K562 (cell line): ENCODE data around the gene EPHA2. TPM values are rescaled to one million over a fixed set of nuclear protein-coding genes. Genes with fewer than 3 reads are reported as not detected.

ENCODE experiments used
- ATAC-seq: fragments of 200-7000 bp; cut with Tn5 transposase; 3 replicates; pipeline ENCODE4 v1.9.1; 2020; ENCODE audit warnings: moderate library complexity
- BruUV-seq: library from RNA; stranded (reverse); fragments of 400-500 nt; replicated peaks from 2 replicates; lab custom pipeline; 2021; lab: Mats Ljungman, UMichigan
- CTCF ChIA-PET: fragments of 300-600 bp; formaldehyde crosslinking; extraction: SDS; loops from one replicate; lab custom pipeline; 2021; ENCODE audit warnings: low intra/inter-chr PET ratio; lab: Yijun Ruan, JAX
- POLR2A ChIA-PET: fragments of 300-600, 350-650 bp; sonication (Branson Sonifier 250); formaldehyde crosslinking; extraction: SDS; loops from one replicate; lab custom pipeline; 2021; ENCODE audit warnings: antibody characterized with exemption, inconsistent platforms; lab: Yijun Ruan, JAX
- DNase-seq, 4 experiments: peaks; one replicate each; pipeline versions ENCODE4 v3.0.0 to v3.0.0-alpha.2; 2011 to 2018; ENCODE audit warnings: low spot score in 3 of 4, mixed read lengths in 3 of 4; ENCODE audit errors: extremely low read depth in 1 of 4
- FAIRE-seq: peaks from 2 replicates; lab custom pipeline; 2011; peaks lifted over from hg19 to GRCh38; lab: Jason Lieb, UNC
- H2AFZ ChIP-seq: 2 replicates; pipeline ENCODE4 v1.6.0; 2011; ENCODE audit warnings: low read depth, low read length, control low read depth, inconsistent platforms
- H3K27ac ChIP-seq: fragments of 200-600 bp; 3 replicates; pipeline ENCODE4 v1.8.0; 2011; ENCODE audit warnings: low read depth, mild to moderate bottlenecking, control low read depth, inconsistent platforms, low read length, moderate library complexity, mixed read lengths; ENCODE audit errors: extremely low read depth
- H3K27me3 ChIP-seq, 2 experiments: fragments of 300-600 bp in 1 of 2; 2 replicates in 1 of 2; 3 replicates in 1 of 2; pipeline versions ENCODE4 v1.6.0 to v1.8.0; 2011; ENCODE audit warnings: inconsistent platforms in 2 of 2, low read length in 2 of 2, mild to moderate bottlenecking in 1 of 2, mixed read lengths in 1 of 2, moderate library complexity in 1 of 2; ENCODE audit not compliant: control insufficient read depth in 2 of 2, insufficient read depth in 2 of 2
- H3K36me3 ChIP-seq: fragments of 300-600 bp; 3 replicates; pipeline ENCODE4 v1.8.0; 2011; ENCODE audit warnings: mild to moderate bottlenecking, low read length, inconsistent platforms; ENCODE audit not compliant: control insufficient read depth, insufficient read depth
- H3K4me1 ChIP-seq, 2 experiments: fragments of 200-600 bp in 1 of 2; replicated peaks in 1 of 2; 2 replicates in 1 of 2; 3 replicates in 1 of 2; pipeline versions ENCODE4 v1.5.1 to v1.8.0; 2011; ENCODE audit warnings: inconsistent platforms in 2 of 2, low read length in 2 of 2, mild to moderate bottlenecking in 1 of 2, mixed read lengths in 1 of 2, moderate library complexity in 1 of 2; ENCODE audit not compliant: control insufficient read depth in 2 of 2, insufficient read depth in 2 of 2
- H3K4me2 ChIP-seq: 2 replicates; pipeline ENCODE4 v1.6.1; 2011; ENCODE audit warnings: low read length, control low read depth, inconsistent platforms, mixed read lengths; ENCODE audit not compliant: insufficient read depth
- H3K4me3 ChIP-seq: fragments of 200-600 bp; sonication (generic), shearing (Covaris generic); 2 replicates; pipeline ENCODE4 v1.5.1; 2016; ENCODE audit warnings: control low read depth, inconsistent platforms
- H3K79me2 ChIP-seq: fragments of 200-600 bp; 3 replicates; pipeline ENCODE4 v1.8.0; 2011; ENCODE audit warnings: low read length, inconsistent platforms; ENCODE audit not compliant: control insufficient read depth, insufficient read depth
- H3K9ac ChIP-seq, 2 experiments: 2 replicates each; pipeline versions ENCODE4 v1.6.0 to v1.6.1; 2011; ENCODE audit warnings: low read depth in 2 of 2, low read length in 2 of 2, control low read depth in 1 of 2, inconsistent platforms in 1 of 2, mild to moderate bottlenecking in 1 of 2, mixed read lengths in 1 of 2; ENCODE audit not compliant: insufficient read depth in 1 of 2
- H3K9me1 ChIP-seq: one replicate; pipeline ENCODE4 v1.6.0; 2011; ENCODE audit warnings: inconsistent platforms, mild to moderate bottlenecking, low read length, moderate library complexity; ENCODE audit not compliant: control insufficient read depth, insufficient read depth
- H3K9me3 ChIP-seq: replicated peaks from 2 replicates; pipeline ENCODE4 v1.5.1; 2011; ENCODE audit warnings: low read depth, low read length, inconsistent platforms; ENCODE audit not compliant: control insufficient read depth, insufficient read depth
- H4K20me1 ChIP-seq: replicated peaks from 2 replicates; pipeline ENCODE4 v1.6.1; 2011; ENCODE audit warnings: low read length, inconsistent platforms, mixed read lengths; ENCODE audit not compliant: control insufficient read depth, insufficient read depth
- CHCHD3 ChIP-seq: fragments of 250-450 bp; sonication (Bioruptor Pico); IDR thresholded peaks from 2 replicates; pipeline ENCODE4 v2.1.2; 2022; ENCODE audit warnings: mild to moderate bottlenecking
- DDX20 ChIP-seq: fragments of 450-650 bp; IDR thresholded peaks from 2 replicates; pipeline ENCODE4 v1.6.1; 2016; ENCODE audit warnings: missing genetic modification characterization, low read depth, mild to moderate bottlenecking, missing compliant biosample characterization, moderate library complexity
- FOXK2 ChIP-seq, 2 experiments: fragments of 450-650 bp; IDR thresholded peaks in 1 of 2; conservative IDR thresholded peaks in 1 of 2; 2 replicates each; pipeline ENCODE4 v1.6.1; 2016; ENCODE audit warnings: low read depth in 2 of 2, mild to moderate bottlenecking in 1 of 2
- FUS ChIP-seq: fragments of 200-400 bp; formaldehyde crosslinking; optimal IDR thresholded peaks from 2 replicates; pipeline ENCODE3; 2017; ENCODE audit warnings: low read depth, low read length
- HDAC6 ChIP-seq: IDR thresholded peaks from 2 replicates; pipeline ENCODE4 v1.6.1; 2012; ENCODE audit warnings: low read depth, mild to moderate bottlenecking, control low read depth, inconsistent platforms, low read length, moderate library complexity
- NFIX ChIP-seq: fragments of 250-450 bp; sonication (Bioruptor Pico); IDR thresholded peaks from 2 replicates; pipeline ENCODE4 v1.4.0; 2020; ENCODE audit warnings: low read depth, mild to moderate bottlenecking, moderate library complexity
- NFXL1 ChIP-seq: fragments of 450-650 bp; formaldehyde crosslinking; IDR thresholded peaks from 2 replicates; pipeline ENCODE4 v1.4.0; 2021; ENCODE audit warnings: mild to moderate bottlenecking
- RBM34 ChIP-seq: fragments of 200-400 bp; formaldehyde crosslinking; IDR thresholded peaks from 2 replicates; pipeline ENCODE4 v1.6.1; 2018; ENCODE audit warnings: low read length, borderline replicate concordance; ENCODE audit not compliant: insufficient read depth
- TEAD1 ChIP-seq, 2 experiments: fragments of 450-650 bp in 1 of 2; sonication (generic) in 1 of 2; formaldehyde crosslinking; IDR thresholded peaks; 2 replicates each; pipeline versions ENCODE4 v1.4.0 to v1.8.0; 2020 to 2022; ENCODE audit warnings: mild to moderate bottlenecking in 2 of 2, missing genetic modification reagents in 1 of 2
- TEAD4 ChIP-seq, 2 experiments: sonication (generic) in 1 of 2; formaldehyde crosslinking in 1 of 2; IDR thresholded peaks; 2 replicates each; pipeline versions ENCODE4 v1.6.1 to v1.8.0; 2012 to 2022; ENCODE audit warnings: borderline replicate concordance in 1 of 2, inconsistent platforms in 1 of 2, low read length in 1 of 2, mild to moderate bottlenecking in 1 of 2, missing genetic modification reagents in 1 of 2
- ZFPM2 ChIP-seq: fragments of 250-450 bp; sonication (Bioruptor Pico); IDR thresholded peaks from 2 replicates; pipeline ENCODE4 v1.5.1; 2022; ENCODE audit warnings: mild to moderate bottlenecking
- ZNF165 ChIP-seq: fragments of 250-450 bp; sonication (Bioruptor Pico); IDR thresholded peaks from 2 replicates; pipeline ENCODE4 v1.4.0; 2020; ENCODE audit warnings: borderline replicate concordance
- ZNF79 ChIP-seq: fragments of 250-450 bp; sonication (Bioruptor Pico); IDR thresholded peaks from 2 replicates; pipeline ENCODE4 v1.4.0; 2020; ENCODE audit warnings: low read depth, mild to moderate bottlenecking, moderate library complexity
- WGBS: fragments of 100-300 bp; shearing (Covaris generic); methylation state at CpG from one replicate; pipeline ENCODE4 v1.1.6; 2016; ENCODE audit warnings: low coverage, mixed read lengths; ENCODE audit not compliant: insufficient coverage; ENCODE audit errors: missing lambda C conversion rate; 5-methylcytosine and 5-hydroxymethylcytosine counted together
- in situ Hi-C: fragments of 300-500 bp; cut with MboI; formaldehyde crosslinking; loops from 4 replicates; pipeline ENCODE4 v1.15.0; 2018; ENCODE audit warnings: inconsistent platforms, mixed read lengths
- intact Hi-C: fragments of 100-400 bp; cut with micrococcal nuclease; formaldehyde crosslinking; loops from 2 replicates; pipeline ENCODE4 v1.14.2; 2022
- polyA plus RNA-seq, 8 experiments: library from polyadenylated mRNA; depleted of rRNA in 4 of 8; stranded (reverse) in 5 of 8; unstranded in 3 of 8; fragments of >200 nt; fragmentation: Nextera tagmentation in 2 of 8; fragmentation: Illumina TruSeq in 1 of 8; extraction: Ambion mirVana in 2 of 8; extraction: Trizol in 1 of 8; gene quantifications; 2 replicates each; pipeline versions ENCODE4 v1.2.1 to v1.2.3, GENCODE V29; 2011 to 2014; ENCODE audit warnings: inconsistent platforms in 1 of 8, missing spikeins in 1 of 8
- total RNA-seq, 7 experiments: library from RNA; depleted of rRNA in 6 of 7; stranded (reverse); fragments of >200 nt in 6 of 7; fragmentation: Illumina TruSeq in 2 of 7; extraction: Trizol in 2 of 7; gene quantifications; 2 replicates each; pipeline versions ENCODE4 v1.2.1 to v1.2.3, GENCODE V29; 2011 to 2021; ENCODE audit warnings: low replicate concordance in 1 of 7
- TF ChIP-seq, protein P1 (sequence below): fragments of 450-650 bp; IDR thresholded peaks from 2 replicates; pipeline ENCODE4 v1.7.0; 2016; ENCODE audit warnings: borderline replicate concordance
- TF ChIP-seq, protein P2 (sequence below): sonication (generic); formaldehyde crosslinking; IDR thresholded peaks from 2 replicates; pipeline ENCODE4 v1.8.0; 2022; ENCODE audit warnings: missing genetic modification reagents, mild to moderate bottlenecking, borderline replicate concordance
- TF ChIP-seq, protein P3 (sequence below): fragments of 450-650 bp; IDR thresholded peaks from 2 replicates; pipeline ENCODE4 v1.6.1; 2016

EPHA2 gene
- total and polyA plus RNA-seq, 9 of the 15 experiments (the other 6 are each of a cell fraction or from before 2014, with no cell fraction given), result 0.04 to 0.40 (median 0.07) TPM; not detected in 4

GRCh38 chr1:16129921-16130543 lies 25.8 kb downstream of the EPHA2 start:
- ChIA-PET POLR2A (interaction anchor here (0.7 to 1.2 kb wide), 3 partner anchors 8 to 17 kb away, joined by 3 to 4 read pairs (median 3); no protein-coding TSS in a partner anchor), CTCF (no interaction called here)
- H3K27ac ChIP-seq, result no peak overlapping the region
- TF ChIP-seq, protein P1, sequence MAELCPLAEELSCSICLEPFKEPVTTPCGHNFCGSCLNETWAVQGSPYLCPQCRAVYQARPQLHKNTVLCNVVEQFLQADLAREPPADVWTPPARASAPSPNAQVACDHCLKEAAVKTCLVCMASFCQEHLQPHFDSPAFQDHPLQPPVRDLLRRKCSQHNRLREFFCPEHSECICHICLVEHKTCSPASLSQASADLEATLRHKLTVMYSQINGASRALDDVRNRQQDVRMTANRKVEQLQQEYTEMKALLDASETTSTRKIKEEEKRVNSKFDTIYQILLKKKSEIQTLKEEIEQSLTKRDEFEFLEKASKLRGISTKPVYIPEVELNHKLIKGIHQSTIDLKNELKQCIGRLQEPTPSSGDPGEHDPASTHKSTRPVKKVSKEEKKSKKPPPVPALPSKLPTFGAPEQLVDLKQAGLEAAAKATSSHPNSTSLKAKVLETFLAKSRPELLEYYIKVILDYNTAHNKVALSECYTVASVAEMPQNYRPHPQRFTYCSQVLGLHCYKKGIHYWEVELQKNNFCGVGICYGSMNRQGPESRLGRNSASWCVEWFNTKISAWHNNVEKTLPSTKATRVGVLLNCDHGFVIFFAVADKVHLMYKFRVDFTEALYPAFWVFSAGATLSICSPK, result no peak
- TF ChIP-seq ZFPM2 (CRISPR knock-in tag), result no peak
- no peak for TF ChIP-seq NFIX (CRISPR knock-in tag)
- no peak for TF ChIP-seq ZNF165 (CRISPR knock-in tag)
- TF ChIP-seq ZNF79 (CRISPR knock-in tag), result no peak
- no peak for TF ChIP-seq TEAD4 (IDR thresholded peaks at IDR 0.05; ENCODE audit: low read length)
- no peak for TF ChIP-seq TEAD4 (CRISPR knock-in tag; IDR thresholded peaks at IDR 0.05; ENCODE audit: borderline replicate concordance)
- no peak for TF ChIP-seq RBM34
- TF ChIP-seq, protein P2, sequence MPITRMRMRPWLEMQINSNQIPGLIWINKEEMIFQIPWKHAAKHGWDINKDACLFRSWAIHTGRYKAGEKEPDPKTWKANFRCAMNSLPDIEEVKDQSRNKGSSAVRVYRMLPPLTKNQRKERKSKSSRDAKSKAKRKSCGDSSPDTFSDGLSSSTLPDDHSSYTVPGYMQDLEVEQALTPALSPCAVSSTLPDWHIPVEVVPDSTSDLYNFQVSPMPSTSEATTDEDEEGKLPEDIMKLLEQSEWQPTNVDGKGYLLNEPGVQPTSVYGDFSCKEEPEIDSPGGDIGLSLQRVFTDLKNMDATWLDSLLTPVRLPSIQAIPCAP (CRISPR knock-in tag), result no peak
- TF ChIP-seq CHCHD3 (CRISPR knock-in tag), result no peak
- TF ChIP-seq, protein P3, sequence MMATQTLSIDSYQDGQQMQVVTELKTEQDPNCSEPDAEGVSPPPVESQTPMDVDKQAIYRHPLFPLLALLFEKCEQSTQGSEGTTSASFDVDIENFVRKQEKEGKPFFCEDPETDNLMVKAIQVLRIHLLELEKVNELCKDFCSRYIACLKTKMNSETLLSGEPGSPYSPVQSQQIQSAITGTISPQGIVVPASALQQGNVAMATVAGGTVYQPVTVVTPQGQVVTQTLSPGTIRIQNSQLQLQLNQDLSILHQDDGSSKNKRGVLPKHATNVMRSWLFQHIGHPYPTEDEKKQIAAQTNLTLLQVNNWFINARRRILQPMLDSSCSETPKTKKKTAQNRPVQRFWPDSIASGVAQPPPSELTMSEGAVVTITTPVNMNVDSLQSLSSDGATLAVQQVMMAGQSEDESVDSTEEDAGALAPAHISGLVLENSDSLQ, result no peak
- TF ChIP-seq TEAD1 (CRISPR knock-in tag; IDR thresholded peaks at IDR 0.05), result no peak
- TF ChIP-seq FUS, result no peak
- no peak for TF ChIP-seq DDX20
- TF ChIP-seq HDAC6, result no peak
- no peak for TF ChIP-seq NFXL1
- TF ChIP-seq FOXK2 (conservative IDR thresholded peaks at IDR 0.05 in 1 of 2, IDR thresholded peaks at IDR 0.05 in 1 of 2; ENCODE audit: low read depth in 2 of 2), result no peak

More at GRCh38 chr1:16129921-16130543, 25.8 kb downstream of the EPHA2 start:
- Histone ChIP-seq H2AFZ (no peak overlapping the region), H3K9me1 (no peaks in the 10 kb centered on the region), H3K79me2 (no peaks in the 10 kb centered on the region), H3K4me1 (peaks cover 0 to 37% of the 10 kb centered on the region in 2 experiments; a peak in 3 of 5 replicates), H3K9me3 (no peaks in the 10 kb centered on the region), H3K4me2 (no peak overlapping the region), H3K36me3 (no peaks in the 10 kb centered on the region), H3K4me3 (no peak overlapping the region), H3K9ac (no peak overlapping the region; a peak in 1 of 4 replicates), H4K20me1 (no peaks in the 10 kb centered on the region), H3K27me3 (peaks cover 6 to 33% of the 10 kb centered on the region in 2 experiments; a peak in 4 of 5 replicates)
- no peak for DNase-seq
- in situ Hi-C loops, result no loop called here
- no peak for ATAC-seq
- intact Hi-C loops, result no loop called here
- 49% methylated on average over 16 of the region's 16 CpGs for WGBS
- FAIRE-seq, result no peak
- no TSS peak for BruUV-seq
